NCI-H446 treated with DMSO at 0.1 percent for 48 hours (cell line): ENCODE measurements around the gene CIPC.

ENCODE experiments used
- DNase-seq: peaks from one replicate; lab custom pipeline; 2025; lab: John Stamatoyannopoulos, UW

The CIPC gene

DNA sequence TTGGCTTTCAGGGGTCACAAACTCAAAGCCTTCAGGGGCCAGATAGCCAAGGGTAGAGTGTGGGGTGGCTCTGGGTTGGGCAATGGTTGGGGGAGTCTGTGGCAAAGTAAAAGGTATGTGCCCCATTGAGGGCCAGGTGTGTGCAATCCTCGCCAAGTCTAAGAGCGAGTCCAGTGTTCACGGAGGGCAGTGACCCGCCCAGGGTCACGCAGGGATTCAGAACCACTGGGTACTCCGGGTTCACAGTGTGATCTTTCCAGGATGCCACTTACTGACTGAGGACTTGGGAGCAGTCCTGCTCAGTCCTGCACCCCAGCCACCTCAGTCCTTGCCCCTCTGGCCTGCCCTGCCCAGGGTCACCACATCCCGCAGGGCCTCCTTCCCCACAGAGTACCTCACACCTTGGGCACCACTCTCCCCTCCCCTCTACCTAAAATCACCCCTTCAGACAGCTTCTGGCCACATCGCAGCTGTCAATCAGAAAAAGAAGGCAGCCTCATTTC is 27.8 kb downstream of the CIPC start:
- DNase-seq, result no peak

DNA sequence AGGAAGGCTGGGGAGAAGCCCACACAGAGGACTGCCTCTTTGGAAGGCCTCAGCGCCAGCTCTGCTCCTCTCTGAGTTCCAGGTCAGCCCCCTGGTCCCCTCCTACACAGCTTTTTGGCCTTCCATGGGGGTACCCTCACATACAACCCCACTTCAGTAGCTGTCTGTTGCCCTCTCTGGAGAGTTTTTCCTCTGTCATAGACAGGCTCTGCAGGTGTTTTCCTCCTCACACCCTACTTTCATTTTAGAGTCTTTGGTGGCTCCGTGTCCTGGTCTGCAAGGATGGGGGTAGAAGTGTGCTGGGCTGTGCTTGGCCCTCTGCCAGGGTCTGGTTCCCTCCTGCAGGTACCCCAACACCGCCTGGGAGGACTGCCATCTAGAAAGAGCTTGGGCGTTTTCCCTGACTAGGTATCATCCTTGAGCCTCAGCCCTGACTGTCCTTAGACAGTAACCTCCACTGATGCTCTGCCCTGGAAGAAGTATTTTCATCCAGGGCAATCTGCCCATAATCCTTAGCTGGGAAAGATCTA is 28.5 kb downstream of the CIPC start:
- no peak for DNase-seq

DNA sequence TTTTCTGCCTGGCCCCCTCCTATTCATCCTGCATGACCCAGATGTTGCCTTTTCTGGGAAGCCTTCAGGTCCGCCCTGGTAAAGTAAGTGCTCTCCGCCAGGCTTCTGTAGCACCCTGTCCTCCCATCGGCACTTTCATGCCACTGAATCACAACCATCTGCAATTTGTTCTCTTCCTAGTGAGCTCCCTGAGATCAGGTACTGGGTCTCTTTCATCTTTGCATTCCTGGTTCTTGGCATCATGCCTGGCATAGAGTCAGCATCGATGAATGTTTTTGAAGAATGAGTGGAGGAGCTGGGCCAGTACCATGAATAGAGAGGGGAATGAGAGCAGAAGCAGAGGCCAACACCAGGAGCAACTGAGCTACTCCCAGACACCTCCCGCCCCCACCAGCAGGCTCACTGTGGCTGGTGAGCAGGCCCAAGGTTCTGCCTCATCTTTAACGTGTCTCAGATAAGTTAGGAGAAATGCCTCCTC is 30.4 kb downstream of the CIPC start:
- DNase-seq, result peak; percentile 33

DNA sequence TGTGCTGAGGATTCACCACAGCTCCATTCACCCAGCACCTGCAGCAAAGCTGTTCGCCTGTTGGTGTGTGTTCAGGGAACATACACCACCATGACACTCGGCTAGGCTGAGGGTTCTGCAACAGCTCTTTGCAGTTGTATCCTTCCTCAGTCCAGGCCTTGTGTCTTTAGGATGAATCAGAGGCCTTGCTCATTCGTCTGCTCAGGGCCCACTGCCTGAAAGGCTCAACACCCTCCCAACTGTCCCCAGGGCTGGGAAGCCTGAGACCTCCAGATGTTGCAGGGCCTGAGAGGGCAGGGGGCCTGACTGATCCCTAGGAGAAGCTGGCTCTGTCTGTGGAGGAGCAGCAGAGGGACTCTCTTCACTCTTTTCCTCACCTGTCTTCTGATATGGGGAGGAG is 32.3 kb downstream of the CIPC start:
- no peak for DNase-seq

DNA sequence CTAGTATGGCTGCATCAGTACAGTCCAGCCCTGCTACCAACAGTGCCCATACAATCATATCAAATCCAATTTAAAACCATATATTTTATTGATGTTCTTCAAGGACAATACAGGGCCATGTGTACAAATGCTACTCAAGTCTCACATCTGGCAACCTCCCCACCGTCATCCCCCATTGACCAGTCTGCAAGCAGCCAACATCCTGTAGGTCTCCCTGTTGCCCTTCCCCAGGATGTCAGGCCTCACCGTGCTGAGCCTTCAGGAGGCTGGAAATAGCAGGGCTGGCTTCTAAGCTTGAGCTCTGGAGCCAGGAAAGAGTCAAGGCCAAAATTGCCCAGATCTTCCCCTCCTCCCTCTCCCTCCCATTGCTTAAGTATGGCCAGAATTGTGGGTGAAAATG is 33.1 kb downstream of the CIPC start:
- DNase-seq, result no peak

DNA sequence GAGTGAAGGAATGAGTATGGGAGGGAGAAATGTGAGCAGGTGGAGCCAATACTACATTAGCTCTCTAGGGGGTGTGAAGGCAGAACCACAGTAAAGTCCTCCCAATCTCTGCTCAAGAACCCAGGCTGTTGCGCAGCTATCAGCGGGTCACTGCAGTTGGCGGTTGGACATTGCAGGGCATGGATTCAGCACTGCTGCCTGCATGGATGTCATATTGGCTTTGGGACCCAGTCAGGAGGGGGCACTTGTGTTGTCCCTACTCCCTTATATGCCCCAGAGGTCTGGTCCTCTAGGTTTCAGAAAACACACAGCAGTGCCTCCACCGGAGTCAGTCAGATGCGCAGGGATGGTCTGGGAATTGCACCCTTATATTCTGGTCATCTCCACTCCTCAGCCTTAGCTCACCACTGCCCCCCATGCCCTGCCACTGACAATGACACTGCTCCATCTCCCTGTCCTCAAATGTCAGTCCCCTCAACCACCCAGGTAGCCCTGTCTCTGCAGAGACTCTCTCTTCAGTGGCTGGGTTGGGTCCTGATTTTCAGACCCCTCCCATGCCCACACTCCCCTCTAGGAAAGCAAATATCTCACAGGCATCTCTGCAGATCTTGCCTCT is 33.9 kb downstream of the CIPC start:
- DNase-seq, result no peak

DNA sequence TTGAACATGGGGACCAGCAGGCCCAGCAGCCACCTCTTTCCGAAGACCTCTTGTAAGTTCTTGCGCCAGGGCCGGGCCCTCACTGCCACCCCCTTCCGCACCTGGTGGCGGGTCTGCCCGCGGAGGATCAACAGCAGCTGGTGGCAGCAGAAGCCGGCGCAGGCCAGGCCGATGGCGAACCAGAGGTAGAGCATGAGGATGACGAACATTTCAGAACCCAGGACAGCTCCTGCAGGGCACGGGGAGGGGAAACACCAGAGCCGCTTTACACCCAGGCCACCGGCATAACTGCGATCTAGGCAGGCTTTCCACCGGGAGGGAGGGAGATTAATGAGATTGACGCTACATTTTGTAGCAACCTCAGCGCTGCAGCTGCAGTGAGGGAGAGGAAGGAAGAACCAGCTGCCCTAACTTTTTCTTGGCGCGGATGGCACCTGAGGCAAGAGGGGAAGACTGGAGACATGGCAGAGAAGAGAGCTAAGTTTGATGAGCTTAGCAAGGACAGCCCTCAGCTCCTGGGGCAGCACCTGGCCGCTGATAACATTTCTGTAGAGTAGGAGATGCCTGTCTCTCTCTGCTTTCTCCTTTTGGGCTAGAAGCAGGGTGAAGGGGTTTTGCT is 35.8 kb downstream of the CIPC start:
- no peak for DNase-seq

DNA sequence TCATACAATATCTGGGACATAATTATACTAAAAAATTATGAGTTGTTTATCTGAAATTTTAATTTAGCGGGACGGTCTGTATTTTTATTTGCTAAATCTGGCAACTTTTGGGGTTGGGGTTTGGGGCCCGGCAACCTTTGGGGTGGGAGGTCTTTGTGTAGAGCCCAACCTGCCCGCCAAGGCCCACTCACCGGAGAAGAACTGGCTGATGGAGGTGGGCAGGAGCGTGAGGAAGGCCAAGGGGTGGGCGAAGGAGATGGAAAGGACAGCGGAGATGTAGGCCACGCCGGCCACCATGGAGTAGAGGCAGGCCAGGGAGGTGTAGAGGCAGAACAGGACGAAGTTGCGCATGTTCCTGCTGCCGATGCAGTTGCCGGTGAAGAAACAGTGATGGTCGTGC is 41.0 kb downstream of the CIPC start:
- DNase-seq, result no peak

DNA sequence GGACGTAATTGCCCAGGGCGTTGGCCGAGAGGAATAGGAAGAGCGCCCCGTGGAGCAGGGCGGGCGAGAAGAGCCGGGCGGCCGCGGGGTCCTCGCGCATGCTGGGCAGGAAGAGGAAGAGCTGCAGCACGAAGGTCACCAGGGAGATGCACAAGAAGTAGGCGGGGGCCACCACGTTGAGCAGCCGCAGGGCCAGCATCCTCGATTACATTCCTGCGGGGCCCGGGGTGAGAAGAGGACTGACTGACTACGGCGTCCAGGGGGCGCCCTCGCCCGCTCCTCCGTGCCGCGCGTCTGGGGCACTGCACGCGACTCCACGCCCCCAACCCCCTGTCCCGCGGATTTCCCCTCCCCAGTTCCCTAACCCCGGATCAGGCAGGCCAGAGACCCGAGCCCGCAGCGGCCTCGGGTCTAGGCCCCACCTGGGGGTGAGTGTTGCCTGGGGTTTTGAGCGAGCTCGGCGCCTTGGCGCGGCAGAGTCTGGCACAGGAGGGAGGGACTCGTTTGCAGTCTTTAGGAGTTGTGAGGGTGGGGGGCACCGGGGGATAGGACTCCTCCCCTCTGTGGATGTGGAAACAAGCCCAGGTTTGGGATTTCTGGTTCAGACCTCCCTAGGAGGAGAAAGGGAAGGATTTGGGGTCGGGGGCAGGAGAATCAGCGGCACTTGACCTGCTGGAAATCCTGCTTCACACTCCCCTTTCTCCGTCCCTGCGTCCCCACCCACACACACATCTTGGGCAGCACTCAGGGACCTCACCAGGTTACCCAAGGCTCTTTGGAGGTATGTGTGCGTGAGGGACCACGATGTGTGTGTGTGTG is 41.7 kb downstream of the CIPC start:
- peak; percentile 29 for DNase-seq

DNA sequence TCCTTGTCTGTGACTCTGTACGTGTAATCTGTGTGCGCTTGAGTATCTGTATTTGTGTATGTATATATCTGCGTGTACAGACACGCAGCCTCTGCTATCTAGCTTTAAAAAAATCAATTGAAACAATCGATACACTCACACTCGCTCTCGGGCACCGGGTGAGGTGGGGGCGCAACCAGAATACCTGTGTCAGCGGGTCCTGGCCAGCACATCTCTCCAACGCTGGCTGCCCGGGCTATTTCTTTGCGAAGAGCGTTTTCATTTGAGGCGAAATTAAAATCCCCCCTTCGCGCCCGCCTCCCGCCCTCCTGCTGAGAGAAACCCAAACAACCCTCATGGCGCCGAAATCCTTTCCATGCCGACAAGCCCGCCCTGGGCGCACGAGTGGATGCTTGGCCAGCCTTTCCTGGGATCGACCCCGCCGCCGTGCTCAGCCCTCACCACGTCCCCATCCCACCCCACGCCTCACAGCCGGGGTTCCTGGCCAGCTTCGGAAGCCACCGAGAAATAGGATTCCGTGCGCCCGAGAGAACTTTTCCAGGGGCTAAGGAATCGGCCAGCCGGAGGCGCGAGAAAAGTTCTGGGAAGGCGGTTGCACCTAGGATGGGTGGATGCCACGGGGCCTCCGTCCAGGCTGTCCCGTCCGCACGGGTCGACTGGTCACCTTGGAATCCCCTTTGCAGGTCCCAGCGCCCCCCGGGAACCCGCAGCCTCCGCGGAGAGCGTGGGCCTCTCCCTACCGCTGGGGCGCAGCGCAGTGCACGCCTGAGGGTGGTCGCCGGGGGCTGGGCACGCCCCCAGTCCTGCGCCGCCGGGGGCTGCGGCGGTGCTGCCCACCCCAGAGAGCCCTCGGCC is 42.5 kb downstream of the CIPC start:
- no peak for DNase-seq

DNA sequence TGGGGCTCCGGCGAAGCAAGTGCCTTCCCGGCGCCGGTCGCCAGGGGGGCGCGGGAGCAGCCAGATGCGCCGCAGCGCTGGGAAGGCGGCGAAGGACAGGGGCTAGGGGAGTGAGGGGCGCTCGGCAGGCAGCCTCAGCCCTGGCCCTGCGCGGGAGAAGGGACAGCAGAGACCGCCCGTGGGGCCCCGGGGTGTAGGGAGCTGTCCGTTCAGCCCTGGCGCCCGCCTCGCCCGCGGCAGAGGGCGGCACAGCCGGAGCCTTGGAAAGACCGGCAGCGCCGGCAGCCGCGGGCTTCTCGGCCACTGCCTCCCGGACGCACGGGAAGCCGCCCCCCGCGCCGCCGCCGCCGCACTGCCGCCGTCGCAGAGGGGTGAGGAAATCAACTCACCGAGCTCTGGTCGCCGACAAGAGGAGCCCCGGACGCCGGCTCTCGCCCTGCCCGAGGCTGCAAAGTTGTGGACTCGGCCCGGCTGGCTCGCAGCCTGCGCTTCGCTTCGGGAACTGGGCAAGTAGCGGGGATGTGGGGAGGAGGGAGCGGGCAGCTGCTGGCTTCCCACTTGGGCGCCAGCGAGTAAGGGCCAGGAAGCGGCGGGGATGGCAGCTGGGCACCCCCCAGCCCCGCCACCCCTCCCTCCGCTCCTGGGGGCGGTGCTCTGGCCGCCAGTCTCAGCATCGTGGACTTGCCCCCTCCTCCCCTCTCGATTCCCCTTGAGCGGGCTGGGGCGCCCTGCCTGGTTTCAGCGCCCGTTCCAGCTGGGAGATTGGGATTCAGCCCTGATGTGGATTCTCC is 43.4 kb downstream of the CIPC start, which contains the start of gene ZDHHC22:
ZDHHC22 (minus strand) TSS at position 578 of the 791 bp plus-strand sequence. CDS start 2,053 bp downstream, outside the sequence.
- DNase-seq, result peak; percentile 69

DNA sequence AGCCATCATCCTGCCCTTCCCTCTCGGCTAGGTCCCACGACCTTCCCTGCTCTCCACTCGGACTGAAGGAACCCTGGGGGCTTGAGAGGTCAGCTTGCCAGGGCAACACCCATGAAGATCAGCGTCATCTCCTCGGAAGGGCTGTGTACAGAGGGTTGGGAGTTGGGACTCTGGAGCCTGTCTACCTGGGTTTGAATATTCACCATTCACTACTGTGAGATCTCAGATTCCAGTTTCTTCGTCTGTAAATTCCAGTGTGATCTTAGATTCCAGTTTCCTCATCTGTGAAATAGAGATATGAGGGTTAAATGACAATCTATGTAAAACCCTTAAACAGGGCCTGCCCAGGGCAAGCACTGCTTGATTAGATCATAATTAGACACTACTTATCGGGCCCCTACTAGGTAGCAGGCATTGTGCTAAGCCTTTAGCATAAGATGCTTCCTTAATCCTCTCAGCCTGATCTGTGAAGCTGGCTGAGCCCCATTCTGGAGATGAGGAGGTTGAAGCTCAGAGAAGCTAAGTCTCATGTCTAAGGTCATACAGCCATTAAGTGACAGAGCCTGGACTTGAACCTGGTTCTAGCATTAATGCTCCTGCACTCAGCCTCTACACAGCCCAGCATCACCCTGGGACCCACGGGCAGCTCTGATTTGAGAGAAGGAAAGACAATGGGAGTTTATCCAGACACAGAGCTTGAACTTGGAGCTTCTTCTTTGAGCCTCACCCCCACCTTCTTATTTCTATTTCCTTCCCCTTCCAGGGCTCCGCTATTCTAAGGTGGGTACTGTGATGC is 44.1 kb downstream of the CIPC start:
- no peak for DNase-seq

DNA sequence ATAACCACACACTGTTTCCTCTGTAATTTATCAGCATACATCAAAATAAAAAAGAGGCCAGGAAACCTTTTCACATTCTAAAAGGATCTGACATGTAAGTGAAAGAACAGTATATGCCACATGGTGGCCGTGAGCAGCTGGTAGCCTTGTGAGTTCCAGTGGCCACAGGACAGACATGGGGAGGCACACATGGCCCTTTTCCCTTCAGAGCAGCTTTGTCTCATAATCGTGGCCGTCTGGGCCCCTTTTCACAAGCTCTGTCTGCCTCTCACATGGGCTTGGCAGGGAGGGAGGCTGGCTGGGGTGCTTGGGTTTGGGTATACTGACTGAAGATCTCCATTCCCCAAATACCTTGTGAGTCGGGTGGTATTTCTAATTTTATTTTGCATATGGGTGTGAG is 45.0 kb downstream of the CIPC start:
- DNase-seq, result no peak

DNA sequence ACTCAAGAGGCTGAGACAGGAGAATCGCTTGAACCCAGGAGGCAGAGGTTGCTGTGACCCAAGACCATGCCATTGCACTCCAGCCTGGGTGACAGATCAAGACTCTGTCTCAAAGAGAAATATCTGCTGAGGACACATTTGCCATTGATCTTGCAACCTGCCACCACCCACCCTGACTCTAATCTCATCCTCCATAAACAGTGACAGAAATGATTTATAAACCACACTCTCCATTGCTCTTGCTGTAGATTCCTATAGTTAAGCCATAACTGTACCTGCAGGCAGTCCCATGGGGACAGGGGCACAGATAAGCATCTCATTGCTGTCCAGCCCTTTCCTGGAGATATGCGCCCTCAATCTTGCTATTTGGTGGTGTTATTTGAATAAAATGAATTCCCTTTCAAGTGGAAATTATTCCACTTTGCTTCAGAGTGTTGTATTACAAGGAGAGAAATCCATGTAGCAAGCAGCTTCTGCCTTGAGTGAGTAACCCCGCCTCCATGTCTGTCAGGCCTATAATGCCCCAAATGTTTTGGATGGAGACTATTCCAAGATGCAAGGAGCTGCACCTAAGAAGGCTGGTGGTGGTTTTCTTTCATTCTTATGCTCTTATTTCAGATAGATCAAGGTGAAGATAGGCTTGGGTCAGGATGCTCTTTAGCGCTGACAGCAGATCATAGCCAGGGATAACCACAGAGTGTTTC is 46.5 kb downstream of the CIPC start:
- no peak for DNase-seq

DNA sequence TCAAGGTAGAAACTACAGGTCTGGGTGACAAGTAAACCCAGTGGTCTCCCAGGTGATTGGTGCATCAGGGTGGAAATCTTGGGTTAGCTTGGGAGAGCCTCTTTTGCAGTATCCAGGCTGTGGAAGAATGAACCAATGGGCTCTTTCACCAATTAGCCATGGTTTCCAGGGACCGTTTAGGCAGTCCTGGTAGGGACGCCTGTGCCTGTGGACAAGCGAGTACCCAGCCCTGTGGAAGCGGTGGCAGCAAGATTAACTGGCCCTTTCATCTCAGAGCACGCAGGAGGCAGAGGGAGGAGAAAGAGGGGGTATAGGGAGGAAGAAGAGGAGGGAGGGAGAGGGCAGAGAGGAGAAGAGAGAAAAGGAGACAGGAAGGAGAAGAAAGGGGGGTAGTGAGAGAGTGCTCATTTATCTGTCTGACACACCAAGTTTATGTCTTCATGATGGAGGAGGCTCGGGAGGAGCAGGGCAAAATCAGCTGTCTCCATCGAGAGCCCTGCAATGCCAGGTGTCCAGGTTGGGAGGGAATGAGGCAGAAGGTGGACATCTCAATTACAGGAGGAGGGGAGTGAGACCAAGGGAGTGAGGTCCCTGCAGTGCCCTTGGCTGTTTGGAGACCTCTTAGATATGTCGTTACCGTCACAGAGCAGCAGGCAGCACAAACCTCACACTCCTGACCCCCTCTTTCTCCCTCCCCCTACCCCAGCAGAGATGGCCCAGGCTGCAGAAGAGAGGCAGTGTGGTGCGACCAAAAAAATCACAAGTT is 48.1 kb downstream of the CIPC start:
- no peak for DNase-seq

DNA sequence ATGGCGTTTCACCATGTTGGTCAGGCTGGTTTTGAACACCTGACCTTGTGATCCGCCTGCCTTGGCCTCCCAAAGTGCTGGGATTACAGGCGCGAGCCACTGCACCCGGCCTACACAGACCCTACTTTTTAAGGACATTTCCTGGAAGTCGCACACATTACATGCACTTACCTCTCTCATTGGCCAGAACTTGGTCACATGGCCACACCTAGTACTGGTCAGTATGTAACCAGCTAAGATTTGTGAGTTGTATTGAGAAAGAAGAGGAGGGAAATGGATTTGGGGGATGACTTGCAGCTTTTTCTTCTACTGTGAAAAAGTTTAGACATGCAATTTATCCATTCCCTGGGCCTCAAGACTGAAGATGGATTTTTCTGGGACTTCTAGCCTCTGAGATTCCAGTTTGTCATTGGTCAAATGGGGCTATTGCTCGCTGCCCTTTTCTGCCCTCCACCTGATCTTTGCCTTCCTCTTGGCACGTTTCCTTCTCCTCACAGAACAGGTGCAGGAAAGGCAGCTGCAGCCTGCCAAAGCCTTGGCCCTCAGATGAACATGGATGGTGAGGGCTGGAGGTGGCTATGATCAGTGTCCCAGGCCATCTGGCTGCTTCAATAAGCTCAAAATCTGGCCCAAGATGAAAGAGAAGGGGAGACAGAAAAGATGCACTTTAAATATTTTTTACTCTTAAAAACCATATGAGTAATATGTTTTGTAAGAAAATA is 50.6 kb downstream of the CIPC start:
- no peak for DNase-seq

DNA sequence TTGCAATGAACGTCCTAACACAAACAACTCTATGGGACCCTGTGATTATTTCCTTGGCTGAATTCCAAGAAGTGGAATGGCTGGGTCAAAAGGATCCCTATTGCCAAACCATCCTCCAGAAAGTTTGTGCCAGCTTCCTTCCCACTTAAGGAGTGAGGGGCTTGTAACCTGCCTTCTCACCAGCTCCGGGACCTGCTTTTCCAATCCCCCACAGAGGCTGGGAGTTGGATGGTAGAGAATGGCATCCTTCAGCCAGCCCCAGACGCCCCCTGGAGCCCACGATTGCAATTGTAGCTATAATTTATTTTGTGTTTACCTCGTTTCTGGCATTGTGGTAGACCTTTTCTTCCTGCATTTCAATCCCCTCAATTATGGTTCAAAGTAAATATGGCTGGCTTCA is 53.2 kb downstream of the CIPC start:
- no peak for DNase-seq
